HG03442 (cell line): ENCODE results near the gene NACC2.

ENCODE experiments used
- ATAC-seq: cut with Tn5 transposase; IDR thresholded peaks from one replicate; pipeline ENCODE4 v1.9.1; 2021; ENCODE audit warnings: mild to moderate bottlenecking, moderate library complexity; ENCODE audit not compliant: unreplicated experiment

Gene NACC2

GRCh38 chr9:136129176-136129575, 34.1 kb upstream of the NACC2 start:
- ATAC-seq: no peak

DNA sequence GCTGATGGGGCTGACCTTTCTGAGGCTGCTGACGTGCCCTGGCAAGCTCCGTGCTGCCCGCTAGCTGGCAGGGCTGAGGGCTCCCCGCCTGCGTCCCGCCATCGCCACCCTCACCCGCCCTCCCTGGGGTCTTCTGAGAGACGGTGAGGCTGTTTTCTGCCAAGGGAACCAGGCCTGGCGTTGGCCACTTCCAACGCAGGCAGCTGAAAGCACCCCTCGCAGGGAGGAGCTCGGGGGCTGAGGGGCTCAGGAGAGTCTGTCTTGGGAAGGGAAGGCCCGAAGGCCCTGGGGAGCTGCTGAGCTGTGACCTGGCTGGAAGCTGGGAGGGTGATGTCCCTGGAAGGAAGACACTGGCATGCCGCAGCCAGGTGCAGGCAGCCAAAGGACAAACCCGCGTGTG, 33.3 kb upstream of the NACC2 start:
- no peak for ATAC-seq

DNA sequence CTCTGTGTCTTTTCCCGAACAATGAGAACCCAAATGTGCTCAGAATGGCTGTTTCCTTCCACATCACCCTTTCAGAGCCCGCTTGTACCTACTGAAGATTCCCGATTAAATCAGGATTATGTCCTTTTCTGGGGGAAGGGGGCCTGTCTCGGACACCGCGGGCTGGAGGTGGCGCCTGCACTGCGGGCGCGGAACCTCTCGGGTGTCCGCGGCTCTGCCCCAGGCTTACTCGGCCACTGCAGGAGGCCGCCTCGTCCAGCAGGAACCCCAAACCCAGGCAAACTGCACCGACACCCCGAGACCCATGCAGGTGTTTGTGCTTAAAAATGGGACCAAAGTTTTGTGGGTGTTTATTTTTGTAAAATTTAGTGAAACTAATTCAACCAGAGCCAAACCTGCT, 32.2 kb upstream of the NACC2 start:
- no peak for ATAC-seq

DNA sequence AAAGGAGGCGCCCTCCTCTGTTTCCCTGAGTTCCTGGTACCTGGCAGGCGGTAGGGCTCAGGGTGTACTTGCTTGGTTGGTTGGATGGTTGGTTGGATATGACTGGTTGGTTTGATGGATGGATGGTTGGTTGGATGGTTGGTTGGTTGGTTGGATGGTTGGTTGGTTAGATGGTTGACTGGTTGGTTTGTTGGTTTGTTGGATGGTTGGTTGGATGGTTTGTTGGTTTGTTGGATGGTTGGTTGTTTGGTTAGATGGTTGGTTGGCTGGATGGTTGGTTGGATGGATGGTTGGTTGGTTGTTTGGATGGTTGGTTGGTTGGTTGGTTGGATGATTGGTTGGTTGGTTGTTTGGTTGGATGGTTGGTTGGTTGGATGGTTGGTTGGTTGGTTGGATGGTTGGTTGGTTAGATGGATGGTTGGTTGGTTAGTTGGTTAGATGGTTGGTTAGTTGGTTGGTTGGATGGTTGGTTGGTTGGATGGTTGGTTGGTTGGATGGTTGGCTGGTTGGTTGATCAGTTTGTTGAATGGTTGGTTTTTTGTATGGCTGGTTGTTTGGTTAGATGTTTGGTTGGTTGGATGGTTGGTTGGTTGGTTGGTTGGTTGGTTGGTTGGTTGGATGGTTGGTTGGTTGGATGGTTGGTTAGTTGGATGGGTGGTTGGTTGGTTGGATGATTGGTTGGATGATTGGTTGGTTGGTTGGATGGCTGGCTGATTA, 30.0 kb upstream of the NACC2 start:
- ATAC-seq: no peak

DNA sequence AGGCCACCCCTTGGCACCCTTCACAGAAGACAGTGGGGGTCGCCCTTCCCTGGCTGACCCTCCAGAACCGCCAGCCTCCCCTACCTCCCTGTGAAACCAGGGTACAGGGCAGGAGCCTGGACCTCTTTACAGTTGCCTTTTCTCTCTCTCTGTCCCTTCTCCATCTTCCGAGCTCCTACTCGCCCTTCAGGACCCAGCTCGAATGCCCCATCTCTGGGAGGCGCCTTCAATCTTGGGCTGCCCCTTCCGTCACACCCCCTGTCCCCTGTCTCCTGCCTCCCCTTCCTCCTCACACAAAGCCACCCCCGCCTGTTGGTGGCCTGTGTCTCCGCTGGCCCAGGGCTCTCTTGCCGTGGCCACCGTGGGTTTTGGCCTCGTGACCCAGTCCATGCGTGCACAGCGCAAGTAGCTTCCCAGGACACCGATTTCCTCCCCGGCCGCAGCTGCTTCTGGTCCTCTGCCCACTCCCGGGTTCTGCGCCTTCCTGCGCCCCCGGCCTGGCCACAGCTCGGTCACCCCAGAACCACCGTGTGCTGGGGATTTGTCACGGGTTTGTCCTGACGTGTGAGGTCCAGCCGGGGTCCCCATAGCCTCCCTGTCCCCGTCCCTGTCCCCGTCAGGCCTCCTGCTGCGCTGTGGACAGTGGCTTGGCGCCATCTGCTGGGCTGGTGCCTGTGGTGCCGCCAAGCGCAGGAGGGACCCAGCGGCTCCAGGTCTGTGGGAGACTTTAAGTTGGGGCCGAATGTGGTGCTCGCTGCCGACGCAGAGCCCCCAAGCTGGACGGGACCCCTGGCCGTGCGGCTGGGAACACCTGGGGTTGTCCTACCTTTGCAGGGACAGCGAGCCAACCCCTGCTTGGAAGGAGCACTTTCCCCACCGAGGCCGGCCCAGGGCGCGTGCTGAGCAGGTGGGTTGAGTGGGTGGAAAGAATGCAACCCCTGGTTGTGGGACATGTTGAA, 27.6 kb upstream of the NACC2 start:
- ATAC-seq: no peak

DNA sequence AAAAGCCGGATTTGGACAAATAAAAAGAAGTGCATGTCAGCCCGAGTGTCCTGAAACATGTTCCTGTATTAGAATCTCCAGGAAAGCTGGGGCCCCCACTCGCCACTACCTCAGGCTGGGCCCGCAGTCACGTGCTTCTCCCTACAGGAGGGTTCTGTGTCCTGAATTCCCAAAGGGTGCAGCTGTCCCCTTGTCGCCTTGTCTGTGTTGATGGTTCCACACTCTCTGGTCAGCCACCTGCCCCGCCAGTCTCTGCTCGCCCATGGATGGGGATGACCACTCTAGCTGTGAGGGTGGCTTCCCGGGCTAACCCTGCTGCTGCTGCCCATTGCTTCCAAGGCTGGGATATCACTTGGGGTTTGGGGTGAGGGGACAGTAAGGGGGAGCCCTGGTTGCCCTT, 26.7 kb upstream of the NACC2 start:
- no peak for ATAC-seq

- ATAC-seq: no peak
Observed at GRCh38 chr9:136120438-136120844, 25.4 kb upstream of the NACC2 start.

- no peak for ATAC-seq
Observed at GRCh38 chr9:136119883-136120393, 24.8 kb upstream of the NACC2 start.

GRCh38 chr9:136119061-136119882, 24.2 kb upstream of the NACC2 start:
- peak; percentile 1 for ATAC-seq

DNA sequence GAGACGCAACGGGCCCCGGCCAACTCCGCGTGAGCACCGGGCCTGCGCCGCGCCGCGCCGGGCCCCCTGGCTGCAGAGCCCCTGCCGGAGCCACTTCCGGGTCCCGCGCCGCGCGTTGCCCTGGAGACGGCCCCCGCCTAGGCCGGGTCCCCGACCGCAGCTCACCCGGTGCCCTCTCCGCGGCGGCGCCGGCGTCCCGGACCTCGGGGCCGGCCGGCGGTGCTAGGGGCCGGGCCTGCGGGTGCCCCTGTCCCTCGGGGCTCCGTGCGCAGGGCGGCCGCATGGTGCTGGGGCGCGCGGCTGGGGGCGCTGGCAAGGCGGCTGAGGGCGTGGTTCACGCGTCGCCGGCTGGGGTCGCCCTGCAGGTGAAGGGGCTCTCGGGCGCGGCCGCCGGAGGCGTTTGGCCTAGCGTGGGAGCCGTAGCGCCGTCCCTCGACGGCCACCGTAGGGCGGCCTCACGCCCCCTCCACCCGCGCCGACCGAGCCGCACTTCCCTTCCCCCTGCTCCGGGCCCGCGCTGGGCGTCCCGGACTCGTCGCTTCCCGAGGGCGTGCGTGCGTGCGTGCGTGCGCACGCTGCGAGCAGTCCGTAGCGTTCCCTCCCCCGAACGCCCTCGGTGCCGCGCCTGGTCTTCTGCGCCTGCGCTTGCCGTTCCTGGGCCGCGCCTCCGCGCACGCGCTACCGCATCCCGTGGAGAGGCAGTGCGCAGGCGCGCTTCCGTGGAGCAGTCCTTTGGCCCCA, 23.4 kb upstream of the NACC2 start, which contains the start of gene TMEM250:
Gene TMEM250, minus strand, starts transcription at position 556 of the 741 bp plus-strand sequence. CDS start 1,975 bp downstream, outside the sequence.
- ATAC-seq: peak; percentile 76

GRCh38 chr9:136117916-136118319, 22.8 kb upstream of the NACC2 start:
- peak; percentile 1 for ATAC-seq

DNA sequence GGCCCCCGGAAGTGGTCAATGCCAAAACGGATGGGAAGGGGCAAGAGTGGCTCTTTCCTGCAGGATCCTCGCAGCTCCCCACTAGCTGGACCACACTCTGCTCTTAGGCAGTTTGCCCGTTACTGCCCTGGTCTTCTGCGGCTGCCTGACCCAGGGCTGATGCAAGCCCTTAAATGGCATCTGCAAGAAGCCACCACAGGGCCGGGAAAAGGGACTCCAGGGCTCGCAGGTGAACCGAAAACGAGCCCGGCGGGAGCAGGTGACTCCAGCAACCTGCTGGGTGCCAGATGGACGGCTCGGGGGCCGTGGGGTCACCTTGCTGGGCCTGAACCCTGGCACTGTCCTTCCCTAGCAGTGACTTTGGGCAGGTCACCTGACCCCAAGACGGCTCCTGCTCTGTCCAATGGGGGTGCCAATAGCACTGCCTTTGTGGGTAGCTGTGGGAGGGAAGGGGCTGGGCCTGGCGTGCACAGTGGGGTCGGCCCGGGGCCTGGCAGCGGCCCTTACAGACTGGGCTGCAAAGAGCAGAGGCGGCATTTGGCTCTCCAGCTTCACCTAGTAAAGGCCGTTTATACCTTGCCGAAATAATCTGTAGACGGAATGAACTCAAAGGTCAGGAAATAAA, 22.3 kb upstream of the NACC2 start:
- no peak for ATAC-seq

DNA sequence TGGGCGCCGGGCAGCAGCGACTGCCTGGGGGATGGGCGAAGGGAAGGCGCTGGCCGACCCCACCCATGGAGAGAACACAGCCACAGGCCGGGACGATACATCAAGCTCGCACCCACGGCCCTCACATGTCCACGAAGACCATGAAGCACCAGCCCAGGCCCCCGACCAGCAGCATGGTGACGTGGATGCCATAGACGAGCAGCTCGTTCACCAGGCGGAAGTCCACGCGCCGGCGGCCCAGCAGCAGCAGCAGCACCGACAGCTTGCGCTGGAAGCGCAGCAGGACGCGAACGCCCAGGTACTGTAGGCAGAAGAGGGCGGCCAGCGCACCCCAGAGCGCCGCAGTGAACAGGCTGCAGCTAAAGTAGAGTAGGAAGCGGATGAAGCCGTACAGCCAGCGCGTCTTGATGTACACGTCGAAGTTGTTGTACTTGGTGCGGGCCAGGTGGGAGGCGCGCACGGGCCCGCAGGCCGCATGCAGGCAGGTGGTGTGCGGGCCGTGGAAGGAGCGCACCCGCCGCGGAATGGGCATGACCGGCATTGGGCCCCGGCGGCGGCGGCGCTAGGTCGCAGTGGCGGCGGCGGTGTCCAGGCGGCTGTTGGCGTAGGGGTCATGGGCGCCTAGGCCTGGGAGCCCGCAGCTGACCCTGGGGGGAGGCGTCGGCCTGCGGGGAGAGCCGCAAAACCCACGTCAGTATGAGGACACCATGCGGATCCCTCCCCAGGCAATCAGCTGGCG, 21.4 kb upstream of the NACC2 start:
- no peak for ATAC-seq

GRCh38 chr9:136115641-136116359, 20.7 kb upstream of the NACC2 start:
- ATAC-seq: no peak

- ATAC-seq: no peak
Observed at GRCh38 chr9:136115206-136115605, 20.1 kb upstream of the NACC2 start.

GRCh38 chr9:136114610-136115009, 19.5 kb upstream of the NACC2 start:
- no peak for ATAC-seq

GRCh38 chr9:136112541-136112940, 17.5 kb upstream of the NACC2 start:
- no peak for ATAC-seq

DNA sequence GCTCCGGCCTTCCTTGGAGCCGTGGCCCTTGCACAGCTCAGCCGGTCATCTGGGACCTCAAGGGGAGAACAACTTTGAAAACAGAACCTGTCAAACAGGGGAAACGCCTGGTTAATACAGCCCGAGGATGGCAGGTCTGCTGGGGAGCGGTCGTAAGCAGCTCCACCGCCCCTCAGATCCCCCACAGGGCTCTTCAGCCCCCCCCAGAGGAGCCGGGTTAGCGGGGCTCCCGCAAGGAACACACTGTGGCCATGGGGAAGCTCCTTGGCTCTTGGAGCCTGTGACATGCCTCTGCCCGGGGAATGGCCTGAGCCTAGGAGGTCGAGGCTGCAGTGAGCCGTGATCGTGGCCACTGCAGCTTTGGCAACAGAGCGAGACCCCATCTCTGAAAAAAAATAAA, 16.8 kb upstream of the NACC2 start:
- no peak for ATAC-seq
